GM06990 (cell line): ENCODE results near the gene FEN1.

ENCODE experiments used
- DNase-seq: peaks from one replicate; pipeline ENCODE4 v3.0.0-alpha.2; 2011; ENCODE audit not compliant: insufficient read length; ENCODE audit errors: extremely low read depth
- H3K27me3 ChIP-seq: replicated peaks from 2 replicates; pipeline ENCODE4 v1.6.0; 2011; ENCODE audit warnings: low read length; ENCODE audit not compliant: control insufficient read depth, insufficient read depth
- H3K36me3 ChIP-seq: 2 replicates; pipeline ENCODE4 v1.5.1; 2011; ENCODE audit warnings: low read length; ENCODE audit not compliant: control insufficient read depth, insufficient read depth
- H3K4me3 ChIP-seq: replicated peaks from 2 replicates; pipeline ENCODE4 v1.5.1; 2011; ENCODE audit warnings: low read depth, mild to moderate bottlenecking, control low read depth, low read length
- TF ChIP-seq, protein P1 (sequence below): IDR thresholded peaks from 2 replicates; pipeline ENCODE4 v1.5.1; 2011; ENCODE audit warnings: low read length, control low read depth, mild to moderate bottlenecking, inconsistent platforms; ENCODE audit not compliant: insufficient read depth, poor library complexity, severe bottlenecking

FEN1 gene

DNA sequence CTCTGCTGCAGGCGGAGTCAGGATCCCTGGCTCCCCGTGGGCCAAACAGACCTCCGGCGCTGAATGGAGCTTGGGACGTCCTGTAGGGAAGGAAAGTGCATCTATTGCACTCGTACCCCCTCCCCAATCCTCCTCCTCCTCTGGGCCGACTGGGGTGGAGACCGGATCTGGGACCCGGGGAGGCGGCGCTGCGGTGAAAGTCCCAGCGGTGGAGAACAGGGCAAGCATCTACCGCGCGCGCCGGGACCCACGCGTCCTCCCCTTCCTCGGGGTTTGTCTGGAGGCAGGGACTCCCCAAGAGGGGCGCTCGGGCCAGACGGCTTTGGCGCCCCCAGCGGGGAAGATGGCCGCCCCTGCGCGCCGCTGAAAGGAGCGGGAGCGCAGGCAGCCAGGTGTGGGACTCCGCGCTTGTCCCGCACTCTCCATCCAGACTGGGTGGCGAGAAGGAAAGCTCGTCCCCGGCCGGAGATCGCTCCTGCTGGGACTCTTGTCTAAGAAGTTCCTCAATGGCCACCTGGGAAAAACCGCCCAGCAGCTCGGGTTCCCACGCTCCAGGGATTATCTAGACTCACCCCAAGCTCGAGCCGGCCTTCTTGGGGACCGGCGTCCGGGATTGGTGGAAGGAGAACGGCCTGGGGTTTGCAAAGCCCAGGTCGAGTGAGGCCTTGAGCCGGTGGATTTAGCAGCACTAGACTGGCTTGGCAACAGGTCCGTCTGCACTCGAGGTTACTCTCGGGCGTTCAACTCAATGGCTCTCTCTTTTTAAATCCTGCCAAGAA lies 36.1 kb downstream of the FEN1 start:
- peak; percentile 80 for DNase-seq
- Histone ChIP-seq H3K4me3 (peak overlapping the region; percentile 98), H3K36me3 (peaks cover 3% of the 10 kb centered on the region), H3K27me3 (no peaks in the 10 kb centered on the region)
- TF ChIP-seq, protein P1, sequence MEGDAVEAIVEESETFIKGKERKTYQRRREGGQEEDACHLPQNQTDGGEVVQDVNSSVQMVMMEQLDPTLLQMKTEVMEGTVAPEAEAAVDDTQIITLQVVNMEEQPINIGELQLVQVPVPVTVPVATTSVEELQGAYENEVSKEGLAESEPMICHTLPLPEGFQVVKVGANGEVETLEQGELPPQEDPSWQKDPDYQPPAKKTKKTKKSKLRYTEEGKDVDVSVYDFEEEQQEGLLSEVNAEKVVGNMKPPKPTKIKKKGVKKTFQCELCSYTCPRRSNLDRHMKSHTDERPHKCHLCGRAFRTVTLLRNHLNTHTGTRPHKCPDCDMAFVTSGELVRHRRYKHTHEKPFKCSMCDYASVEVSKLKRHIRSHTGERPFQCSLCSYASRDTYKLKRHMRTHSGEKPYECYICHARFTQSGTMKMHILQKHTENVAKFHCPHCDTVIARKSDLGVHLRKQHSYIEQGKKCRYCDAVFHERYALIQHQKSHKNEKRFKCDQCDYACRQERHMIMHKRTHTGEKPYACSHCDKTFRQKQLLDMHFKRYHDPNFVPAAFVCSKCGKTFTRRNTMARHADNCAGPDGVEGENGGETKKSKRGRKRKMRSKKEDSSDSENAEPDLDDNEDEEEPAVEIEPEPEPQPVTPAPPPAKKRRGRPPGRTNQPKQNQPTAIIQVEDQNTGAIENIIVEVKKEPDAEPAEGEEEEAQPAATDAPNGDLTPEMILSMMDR = peak; percentile 72

DNA sequence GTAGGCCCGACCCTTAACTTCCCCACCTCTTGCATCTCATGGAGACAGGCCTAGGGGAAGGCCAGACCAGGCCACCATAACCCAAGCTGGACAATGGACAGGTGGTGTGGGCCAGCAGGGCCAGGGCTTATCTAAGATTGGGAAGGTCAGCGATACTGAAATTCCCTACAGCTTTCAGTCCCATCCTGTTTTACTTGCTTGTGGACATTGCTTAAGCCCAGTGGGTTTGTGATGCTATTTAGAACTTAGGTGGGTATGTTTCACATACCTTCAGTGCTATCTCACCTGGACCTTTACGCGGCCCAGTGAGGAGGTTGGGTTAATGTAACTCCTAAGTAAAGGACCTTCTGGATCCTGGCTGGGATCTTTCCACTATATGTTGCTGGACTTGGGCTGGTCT lies 37.1 kb downstream of the FEN1 start:
- DNase-seq = no peak
- peak overlapping the region; percentile 98 for H3K4me3 ChIP-seq

DNA sequence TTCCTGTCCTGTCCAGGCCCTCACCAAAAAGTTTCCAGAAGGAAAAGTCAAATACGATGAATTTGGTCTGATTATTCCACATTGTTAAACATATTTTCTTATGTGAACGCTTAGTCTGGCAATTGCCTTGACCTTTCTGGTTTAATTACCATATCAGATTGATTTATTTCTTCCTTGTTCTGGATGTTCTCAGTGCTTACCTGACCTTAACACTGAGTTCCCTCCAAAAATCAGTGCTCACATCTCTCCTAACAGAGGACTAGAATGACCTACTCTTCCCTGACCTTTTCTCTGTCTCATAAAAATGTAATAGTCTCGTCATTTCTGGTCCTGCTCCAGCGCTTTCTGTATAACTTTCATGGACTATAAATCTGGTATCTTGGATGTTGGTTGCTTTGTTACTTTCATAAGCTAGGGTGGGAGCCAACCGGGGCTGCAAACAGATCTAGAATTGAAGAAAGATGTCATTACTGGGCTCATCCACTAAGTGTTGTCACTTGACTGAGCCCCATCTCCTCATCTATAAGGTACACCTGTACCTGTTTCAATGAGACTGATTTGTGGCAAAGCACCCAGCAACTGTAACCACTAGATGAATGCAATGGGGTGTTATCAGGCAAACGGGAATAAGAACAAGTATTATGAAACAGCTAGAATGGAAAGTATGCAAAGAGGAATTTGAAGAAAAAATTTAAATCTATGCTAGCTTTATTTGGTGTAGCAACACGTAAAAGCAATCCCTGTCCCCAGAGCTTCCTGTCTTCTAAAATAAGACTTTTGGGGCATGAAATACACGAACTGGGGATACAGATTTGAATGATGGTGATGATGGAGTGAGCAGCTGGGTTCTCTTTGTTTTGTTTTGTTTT lies 37.8 kb downstream of the FEN1 start:
- Histone ChIP-seq H3K27me3 (no peaks in the 10 kb centered on the region), H3K36me3 (peaks cover 3% of the 10 kb centered on the region), H3K4me3 (peak overlapping the region; percentile 98)
- no peak for DNase-seq
- TF ChIP-seq, protein P1 = no peak

More for the DNA sequence above, 37.1 kb downstream of the FEN1 start:
- peaks cover 3% of the 10 kb centered on the region for H3K36me3 ChIP-seq
- TF ChIP-seq, protein P1 = no peak
- H3K27me3 ChIP-seq = no peaks in the 10 kb centered on the region

DNA sequence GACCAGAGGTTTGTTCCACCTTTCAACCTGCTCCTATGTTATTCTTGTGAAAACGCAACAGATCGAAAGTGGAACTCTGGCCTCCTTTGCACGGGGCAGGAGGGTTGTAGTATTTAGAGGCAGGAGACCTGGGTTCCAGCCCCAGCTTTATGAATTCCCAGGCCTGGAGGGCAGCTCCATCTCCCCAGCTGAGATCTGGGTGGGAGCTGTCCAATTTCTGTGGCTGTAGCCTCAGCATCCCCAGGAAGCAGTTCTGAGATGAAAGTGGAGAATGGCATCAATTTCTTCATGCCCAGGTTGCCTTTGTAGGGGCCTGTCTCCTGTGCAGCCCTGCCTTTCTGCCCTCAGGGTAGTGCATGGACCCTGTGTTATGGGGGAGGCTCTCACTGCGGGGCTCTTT lies 39.5 kb downstream of the FEN1 start:
- DNase-seq = no peak
- Histone ChIP-seq H3K36me3 (peaks cover 3% of the 10 kb centered on the region), H3K4me3 (no peak overlapping the region), H3K27me3 (no peaks in the 10 kb centered on the region)
- TF ChIP-seq, protein P1 = no peak

DNA sequence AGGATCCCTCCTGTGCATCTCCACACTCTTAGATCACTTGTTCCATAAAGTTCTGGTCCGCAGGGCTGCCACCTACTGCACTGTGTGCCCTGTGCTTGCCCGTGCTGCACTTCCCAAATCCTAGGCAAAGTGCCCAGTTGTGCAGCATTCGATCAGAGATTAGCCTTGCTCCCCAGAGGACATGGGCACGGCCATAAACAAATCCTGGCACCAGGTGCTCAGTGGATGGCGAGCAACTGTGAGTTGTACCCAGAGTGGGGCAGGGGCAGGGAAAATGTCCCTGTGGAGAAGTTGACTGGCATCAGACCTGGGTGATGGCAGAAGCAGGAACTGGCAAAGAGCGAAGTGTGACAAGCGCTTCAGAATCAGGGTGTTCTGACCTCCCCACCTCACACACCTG lies 40.0 kb downstream of the FEN1 start:
- DNase-seq = no peak
- TF ChIP-seq, protein P1 = no peak
- H3K27me3 ChIP-seq = no peaks in the 10 kb centered on the region
- no peak overlapping the region for H3K4me3 ChIP-seq
- peaks cover 8% of the 10 kb centered on the region for H3K36me3 ChIP-seq
